HEK293 (cell line): ENCODE results near the gene FBXO36.
"Not testable (repeated sequence)": the region's sequence is repeated elsewhere in the genome, so short reads cannot be mapped to it uniquely, and the experiment has no call there.

Experiments
- CTCF ChIA-PET: fragments of 350-600 bp; formaldehyde crosslinking; extraction: SDS; loops from one replicate; lab custom pipeline; 2021; ENCODE audit warnings: antibody characterized with exemption; lab: Yijun Ruan, JAX
- POLR2A ChIA-PET: fragments of 300-600 bp; formaldehyde crosslinking; extraction: SDS; loops from one replicate; lab custom pipeline; 2020; ENCODE audit warnings: antibody characterized with exemption, inconsistent platforms; lab: Yijun Ruan, JAX
- H3K27ac ChIP-seq: fragments of 200-500 bp; sonication (Bioruptor generic); 2 replicates; pipeline ENCODE4 v1.5.1; 2014; ENCODE audit warnings: low read depth, low read length, control low read depth, inconsistent platforms; ENCODE audit errors: extremely low read depth
- H3K36me3 ChIP-seq, 2 experiments: fragments of 200-500 bp in 1 of 2; sonication (Bioruptor generic) in 1 of 2; 1 replicate in 1 of 2; 2 replicates in 1 of 2; pipeline ENCODE4 v1.5.1; 2014 to 2017; ENCODE audit warnings: inconsistent platforms in 2 of 2, low read length in 2 of 2; ENCODE audit not compliant: control insufficient read depth in 2 of 2, insufficient read depth in 1 of 2
- H3K4me1 ChIP-seq: fragments of 200-500 bp; sonication (Bioruptor generic); 2 replicates; pipeline ENCODE4 v1.5.1; 2014; ENCODE audit warnings: mild to moderate bottlenecking, low read length, inconsistent platforms; ENCODE audit not compliant: control insufficient read depth, insufficient read depth
- H3K4me3 ChIP-seq: 2 replicates; pipeline ENCODE4 v1.5.1; 2011; ENCODE audit warnings: low read depth, mild to moderate bottlenecking, control low read depth, low read length, moderate library complexity
- H3K9me3 ChIP-seq: fragments of 200-500 bp; sonication (Bioruptor generic); 2 replicates; pipeline ENCODE4 v1.5.1; 2014; ENCODE audit warnings: low read depth, low read length, inconsistent platforms; ENCODE audit not compliant: control insufficient read depth, insufficient read depth
- ATF2 ChIP-seq: fragments of 450-650 bp; formaldehyde crosslinking; IDR thresholded peaks from 2 replicates; pipeline ENCODE4 v1.5.1; 2016; ENCODE audit warnings: missing biosample characterization, missing genetic modification characterization, low read depth
- BCL11A ChIP-seq: fragments of 450-650 bp; formaldehyde crosslinking; IDR thresholded peaks from 2 replicates; pipeline ENCODE4 v1.5.1; 2016; ENCODE audit warnings: low read depth, missing biosample characterization, missing genetic modification characterization
- GLIS2 ChIP-seq: fragments of 450-650 bp; formaldehyde crosslinking; IDR thresholded peaks from 2 replicates; pipeline ENCODE4 v1.5.1; 2016; ENCODE audit warnings: missing biosample characterization, missing genetic modification characterization
- MEIS1 ChIP-seq: sonication (generic); formaldehyde crosslinking; IDR thresholded peaks from 2 replicates; pipeline ENCODE4 v1.8.1; 2022; ENCODE audit warnings: missing genetic modification reagents, mild to moderate bottlenecking, borderline replicate concordance
- PRDM1 ChIP-seq: fragments of 450-650 bp; formaldehyde crosslinking; IDR thresholded peaks from 2 replicates; pipeline ENCODE4; 2016; ENCODE audit warnings: missing biosample characterization, missing genetic modification characterization
- PRDM4 ChIP-seq: fragments of 450-650 bp; formaldehyde crosslinking; IDR thresholded peaks from 2 replicates; pipeline ENCODE4 v1.5.1; 2017; ENCODE audit warnings: missing biosample characterization, missing genetic modification characterization
- TCF7L2 ChIP-seq: IDR thresholded peaks from 2 replicates; pipeline ENCODE4 v1.6.1; 2011; ENCODE audit warnings: low read depth, mild to moderate bottlenecking, inconsistent platforms, low read length, moderate library complexity, borderline replicate concordance
- ZNF138 ChIP-seq: fragments of 450-650 bp; formaldehyde crosslinking; IDR thresholded peaks from 2 replicates; pipeline ENCODE4 v1.5.1; 2016; ENCODE audit warnings: missing biosample characterization, missing genetic modification characterization, borderline replicate concordance
- ZNF140 ChIP-seq: fragments of 450-650 bp; formaldehyde crosslinking; IDR thresholded peaks from 2 replicates; pipeline ENCODE4 v1.5.1; 2016; ENCODE audit warnings: missing biosample characterization, missing genetic modification characterization
- ZNF16 ChIP-seq: fragments of 450-650 bp; formaldehyde crosslinking; IDR thresholded peaks from 2 replicates; pipeline ENCODE4 v1.5.1; 2016; ENCODE audit warnings: low read depth, missing biosample characterization, missing genetic modification characterization
- ZNF202 ChIP-seq: fragments of 450-650 bp; formaldehyde crosslinking; IDR thresholded peaks from 2 replicates; pipeline ENCODE4 v1.5.1; 2016; ENCODE audit warnings: missing biosample characterization, missing genetic modification characterization, borderline replicate concordance
- ZNF23 ChIP-seq: fragments of 450-650 bp; formaldehyde crosslinking; IDR thresholded peaks from 2 replicates; pipeline ENCODE4 v1.5.1; 2016; ENCODE audit warnings: missing biosample characterization, missing genetic modification characterization, borderline replicate concordance
- ZNF239 ChIP-seq: fragments of 450-650 bp; formaldehyde crosslinking; IDR thresholded peaks from 2 replicates; pipeline ENCODE4 v1.5.1; 2016; ENCODE audit warnings: missing biosample characterization, missing genetic modification characterization
- ZNF341 ChIP-seq: fragments of 450-650 bp; formaldehyde crosslinking; IDR thresholded peaks from 2 replicates; pipeline ENCODE4; 2016; ENCODE audit warnings: low read depth, missing biosample characterization, missing genetic modification characterization
- ZNF362 ChIP-seq: fragments of 450-650 bp; formaldehyde crosslinking; IDR thresholded peaks from 2 replicates; pipeline ENCODE4 v1.5.1; 2016; ENCODE audit warnings: missing biosample characterization, missing genetic modification characterization
- ZNF37A ChIP-seq: fragments of 450-650 bp; IDR thresholded peaks from 2 replicates; pipeline ENCODE4 v1.5.1; 2018; ENCODE audit warnings: missing biosample characterization, missing genetic modification characterization
- ZNF473 ChIP-seq: fragments of 450-650 bp; formaldehyde crosslinking; IDR thresholded peaks from 2 replicates; pipeline ENCODE4 v1.5.1; 2017; ENCODE audit warnings: missing biosample characterization, missing genetic modification characterization
- ZNF48 ChIP-seq: fragments of 450-650 bp; formaldehyde crosslinking; IDR thresholded peaks from 2 replicates; pipeline ENCODE4 v1.5.1; 2016; ENCODE audit warnings: missing biosample characterization, missing genetic modification characterization
- ZNF626 ChIP-seq: fragments of 450-650 bp; sonication (Bioruptor Pico); formaldehyde crosslinking; IDR thresholded peaks from 2 replicates; pipeline ENCODE4 v1.5.1; 2018; ENCODE audit warnings: missing biosample characterization, missing genetic modification characterization, inconsistent platforms
- ZNF658 ChIP-seq: fragments of 450-650 bp; formaldehyde crosslinking; IDR thresholded peaks from 2 replicates; pipeline ENCODE4; 2016; ENCODE audit warnings: missing biosample characterization, missing genetic modification characterization
- ZNF677 ChIP-seq: fragments of 450-650 bp; IDR thresholded peaks from 2 replicates; pipeline ENCODE4 v1.5.0; 2018; ENCODE audit warnings: missing biosample characterization, mild to moderate bottlenecking, missing genetic modification characterization, moderate library complexity
- ZNF707 ChIP-seq: fragments of 450-650 bp; formaldehyde crosslinking; IDR thresholded peaks from 2 replicates; pipeline ENCODE4 v1.5.1; 2016; ENCODE audit warnings: missing biosample characterization, missing genetic modification characterization
- ZNF785 ChIP-seq: fragments of 450-650 bp; formaldehyde crosslinking; IDR thresholded peaks from 2 replicates; pipeline ENCODE4 v1.5.1; 2016; ENCODE audit warnings: missing biosample characterization, missing genetic modification characterization
- ZNF791 ChIP-seq: fragments of 450-650 bp; formaldehyde crosslinking; IDR thresholded peaks from 2 replicates; pipeline ENCODE4 v1.5.1; 2016; ENCODE audit warnings: missing biosample characterization, missing genetic modification characterization
- ZNF837 ChIP-seq: fragments of 450-650 bp; formaldehyde crosslinking; IDR thresholded peaks from 2 replicates; pipeline ENCODE4 v1.5.1; 2016; ENCODE audit warnings: missing biosample characterization, missing genetic modification characterization
- ZSCAN18 ChIP-seq: fragments of 450-650 bp; formaldehyde crosslinking; IDR thresholded peaks from 2 replicates; pipeline ENCODE4 v1.5.1; 2016; ENCODE audit warnings: missing biosample characterization, missing genetic modification characterization
- ZSCAN5A ChIP-seq: fragments of 450-650 bp; formaldehyde crosslinking; IDR thresholded peaks from 2 replicates; pipeline ENCODE4 v1.5.1; 2016; ENCODE audit warnings: missing biosample characterization, missing genetic modification characterization

The FBXO36 gene

GRCh38 chr2:229956491-229956890 is 34.2 kb downstream of the FBXO36 start:
- ChIA-PET CTCF (interaction anchor here (0.7 kb wide), 1 partner anchor 1854 kb away, joined by 4 read pairs; no protein-coding TSS in a partner anchor), POLR2A (no interaction called here)
- TF ChIP-seq ZNF138 (tag by site-specific recombination) (no peak), GLIS2 (tag by site-specific recombination) (no peak), PRDM4 (no peak), ZNF16 (no peak), ZNF140 (tag by site-specific recombination) (no peak), ZNF785 (tag by site-specific recombination) (no peak), MEIS1 (CRISPR knock-in tag) (no peak), ZNF791 (tag by site-specific recombination) (no peak), ZNF48 (no peak), TCF7L2 (no peak), PRDM1 (tag by site-specific recombination) (no peak), ZNF837 (tag by site-specific recombination) (no peak)
- H3K36me3 ChIP-seq, result no peaks in the 10 kb centered on the region
- no peaks in the 10 kb centered on the region for H3K4me1 ChIP-seq
- H3K4me3 ChIP-seq, result no peak overlapping the region
- no peak overlapping the region for H3K27ac ChIP-seq
- no peaks in the 10 kb centered on the region for H3K9me3 ChIP-seq

GRCh38 chr2:229963596-229963995 is 41.3 kb downstream of the FBXO36 start:
- H3K36me3 ChIP-seq, POLR2A ChIA-PET, CTCF ChIA-PET, H3K4me1 ChIP-seq, H3K4me3 ChIP-seq, H3K27ac ChIP-seq, H3K9me3 ChIP-seq: not testable (repeated sequence)

GRCh38 chr2:229969921-229970320 is 47.6 kb downstream of the FBXO36 start:
- ChIA-PET CTCF (interaction anchor here (0.9 kb wide), 1 partner anchor 18 kb away, joined by 4 read pairs; no protein-coding TSS in a partner anchor), POLR2A (no interaction called here)
- Histone ChIP-seq H3K4me1 (no peaks in the 10 kb centered on the region), H3K9me3 (no peaks in the 10 kb centered on the region), H3K36me3 (no peaks in the 10 kb centered on the region), H3K4me3 (no peak overlapping the region), H3K27ac (no peak overlapping the region)
- no peak for TF ChIP-seq ZNF658 (tag by site-specific recombination)
- TF ChIP-seq ZNF341 (tag by site-specific recombination), result no peak
- no peak for TF ChIP-seq ZNF202 (tag by site-specific recombination)
- no peak for TF ChIP-seq ZNF626 (tag by site-specific recombination)
- TF ChIP-seq BCL11A (tag by site-specific recombination), result no peak
- TF ChIP-seq ZNF362 (tag by site-specific recombination), result no peak
- TF ChIP-seq ZNF473 (tag by site-specific recombination), result no peak
- no peak for TF ChIP-seq ATF2 (tag by site-specific recombination)
- TF ChIP-seq ZNF23 (tag by site-specific recombination), result no peak
- TF ChIP-seq ZSCAN5A (tag by site-specific recombination), result no peak
- TF ChIP-seq ZNF707 (tag by site-specific recombination), result no peak
- TF ChIP-seq ZSCAN18 (tag by site-specific recombination), result no peak
- TF ChIP-seq ZNF37A, result no peak
- no peak for TF ChIP-seq ZNF677 (tag by site-specific recombination)
- TF ChIP-seq ZNF239 (tag by site-specific recombination), result no peak
